Loucy (cell line): ENCODE measurements around the gene STK32C.
"Not testable (repeated sequence)": the region's sequence is repeated elsewhere in the genome, so short reads cannot be mapped to it uniquely, and the experiment has no call there.

Experiments
- H2AFZ ChIP-seq: fragments of 200-600 bp; sonication (generic); 2 replicates; pipeline ENCODE4 v1.6.0; 2016; ENCODE audit warnings: antibody characterized with exemption, mild to moderate bottlenecking, low read length, moderate library complexity
- H3F3A ChIP-seq: fragments of 200-600 bp; 2 replicates; pipeline ENCODE4 v1.6.0; 2016; ENCODE audit warnings: antibody characterized with exemption, low read depth, mild to moderate bottlenecking
- H3K27me3 ChIP-seq: fragments of 200-600 bp; sonication (generic); 2 replicates; pipeline ENCODE4 v1.6.1; 2014; ENCODE audit warnings: low read length, mild to moderate bottlenecking; ENCODE audit not compliant: insufficient read depth, poor library complexity, severe bottlenecking
- H3K36me3 ChIP-seq: fragments of 200-600 bp; sonication (generic); 2 replicates; pipeline ENCODE4 v1.6.1; 2016; ENCODE audit warnings: low read length; ENCODE audit not compliant: insufficient read depth
- H3K4me1 ChIP-seq: fragments of 200-600 bp; sonication (generic); 2 replicates; pipeline ENCODE4 v1.5.1; 2014; ENCODE audit warnings: low read length, mild to moderate bottlenecking; ENCODE audit not compliant: insufficient read depth, poor library complexity, severe bottlenecking
- H3K4me2 ChIP-seq: fragments of 200-600 bp; sonication (generic); 2 replicates; pipeline ENCODE4 v1.6.0; 2014; ENCODE audit warnings: antibody characterized with exemption, low read length, low read depth, mild to moderate bottlenecking; ENCODE audit not compliant: poor library complexity, severe bottlenecking
- H3K4me3 ChIP-seq: fragments of 200-600 bp; sonication (generic); 2 replicates; pipeline ENCODE4 v1.5.1; 2014; ENCODE audit warnings: low read length, mild to moderate bottlenecking, mixed read lengths; ENCODE audit not compliant: poor library complexity, severe bottlenecking
- H3K79me2 ChIP-seq: fragments of 200-600 bp; sonication (generic); 2 replicates; pipeline ENCODE4 v1.6.1; 2014; ENCODE audit warnings: low read length; ENCODE audit not compliant: insufficient read depth
- H3K9ac ChIP-seq: fragments of 200-600 bp; sonication (generic); 2 replicates; pipeline ENCODE4 v1.6.0; 2014; ENCODE audit warnings: mild to moderate bottlenecking, low read depth, low read length, moderate library complexity; ENCODE audit not compliant: poor library complexity, severe bottlenecking
- H3K9me2 ChIP-seq: fragments of 200-600 bp; sonication (generic); replicated peaks from 2 replicates; pipeline ENCODE4 v1.6.1; 2016; ENCODE audit warnings: low read depth, low read length, mixed read lengths
- H3K9me3 ChIP-seq: fragments of 200-600 bp; sonication (generic); 2 replicates; pipeline ENCODE4 v1.6.1; 2014; ENCODE audit warnings: mild to moderate bottlenecking, antibody characterized with exemption, low read length, low read depth; ENCODE audit not compliant: insufficient read depth
- H4K20me1 ChIP-seq: fragments of 200-600 bp; sonication (generic); 2 replicates; pipeline ENCODE4 v1.6.0; 2014; ENCODE audit warnings: antibody characterized with exemption, low read length, mild to moderate bottlenecking; ENCODE audit not compliant: insufficient read depth, poor library complexity, severe bottlenecking
- CTCF ChIP-seq: fragments of 200-600 bp; sonication (generic); conservative IDR thresholded peaks from 2 replicates; pipeline ENCODE4 v1.5.1; 2014; ENCODE audit warnings: mild to moderate bottlenecking, antibody characterized with exemption, low read length
- EZH2phosphoT487 ChIP-seq: fragments of 200-600 bp; IDR thresholded peaks from 2 replicates; pipeline ENCODE4 v1.6.1; 2018; ENCODE audit warnings: antibody characterized with exemption, mild to moderate bottlenecking, moderate library complexity, borderline replicate concordance

STK32C gene

GRCh38 chr10:132298038-132298881 is 9.5 kb downstream of the STK32C start:
- Histone ChIP-seq H4K20me1 (no peaks in the 10 kb centered on the region), H3K9ac (no peak overlapping the region), H3K4me3 (no peak overlapping the region), H3K4me1 (no peaks in the 10 kb centered on the region), H3F3A (no peaks in the 10 kb centered on the region), H3K79me2 (no peaks in the 10 kb centered on the region), H3K4me2 (no peak overlapping the region), H3K27me3 (no peaks in the 10 kb centered on the region), H3K36me3 (no peaks in the 10 kb centered on the region), H3K9me2 (no peaks in the 10 kb centered on the region), H2AFZ (no peak overlapping the region), H3K9me3 (no peaks in the 10 kb centered on the region)
- no peak for TF ChIP-seq CTCF
- TF ChIP-seq EZH2phosphoT487: no peak

- H3K9ac ChIP-seq: no peak overlapping the region
- no peaks in the 10 kb centered on the region for H3K9me3 ChIP-seq
- no peaks in the 10 kb centered on the region for H3K9me2 ChIP-seq
- H3K27me3 ChIP-seq: no peaks in the 10 kb centered on the region
- H4K20me1 ChIP-seq: no peaks in the 10 kb centered on the region
- H3K36me3 ChIP-seq: no peaks in the 10 kb centered on the region
- H3K79me2 ChIP-seq: no peaks in the 10 kb centered on the region
- TF ChIP-seq EZH2phosphoT487 (no peak), CTCF (no peak; the same call in 1 of the 2 replicates)
- no peaks in the 10 kb centered on the region for H3F3A ChIP-seq
- no peak overlapping the region for H3K4me3 ChIP-seq
- no peaks in the 10 kb centered on the region for H3K4me1 ChIP-seq
- no peak overlapping the region for H3K4me2 ChIP-seq
- H2AFZ ChIP-seq: no peak overlapping the region
Measured at GRCh38 chr10:132297526-132297925, 10.2 kb downstream of the STK32C start.

- Histone ChIP-seq H3K4me3 (no peak overlapping the region), H3K9me3 (no peaks in the 10 kb centered on the region), H3K9me2 (no peaks in the 10 kb centered on the region), H3K36me3 (no peaks in the 10 kb centered on the region), H4K20me1 (no peaks in the 10 kb centered on the region), H3K4me2 (no peak overlapping the region), H3K4me1 (no peaks in the 10 kb centered on the region), H2AFZ (no peak overlapping the region), H3K79me2 (no peaks in the 10 kb centered on the region), H3K27me3 (no peaks in the 10 kb centered on the region), H3K9ac (no peak overlapping the region), H3F3A (no peaks in the 10 kb centered on the region)
- TF ChIP-seq CTCF: no peak
- TF ChIP-seq EZH2phosphoT487: no peak
Measured at GRCh38 chr10:132296666-132297443, 10.9 kb downstream of the STK32C start.

- H3K9ac ChIP-seq, H3K4me1 ChIP-seq: not testable (repeated sequence)
Measured at GRCh38 chr10:132295481-132295880, 12.3 kb downstream of the STK32C start.

More at GRCh38 chr10:132295481-132295880, 12.3 kb downstream of the STK32C start:
- H3K4me3 ChIP-seq, H3K9me3 ChIP-seq, H3F3A ChIP-seq, H3K27me3 ChIP-seq, H3K9me2 ChIP-seq, H4K20me1 ChIP-seq, H3K36me3 ChIP-seq, H3K79me2 ChIP-seq, H2AFZ ChIP-seq, H3K4me2 ChIP-seq: not testable (repeated sequence)
